ENCODE data around the gene PRRT1B.
"Not testable (repeated sequence)": the region's sequence is repeated elsewhere in the genome, so short reads cannot be mapped to it uniquely, and the experiment has no call there.

PRRT1B gene

GRCh38 chr9:131534721-131535237, 10.5 kb upstream of the PRRT1B start:
- H3K4me1 ChIP-seq (ENCODE audit: control insufficient read depth in 1 of 2, insufficient read depth in 2 of 2, low read length in 2 of 2) = peaks cover 6 to 8% of the 10 kb centered on the region in 2 donors
- no peak overlapping the region for H3K4me3 ChIP-seq (ENCODE audit: low read depth in 1 of 2, low read length in 2 of 2)
- no peak overlapping the region for H3K27ac ChIP-seq (ENCODE audit: low read length)
- H3K27me3 ChIP-seq (ENCODE audit: low read depth, low read length) = no peaks in the 10 kb centered on the region
- no peaks in the 10 kb centered on the region for H3K36me3 ChIP-seq (ENCODE audit: control insufficient read depth in 1 of 2, insufficient read depth in 2 of 2, low read length in 2 of 2)
- H3K9me3 ChIP-seq (ENCODE audit: control insufficient read depth in 1 of 2, low read length in 2 of 2) = no peaks in the 10 kb centered on the region

GRCh38 chr9:131537946-131538345, 7.4 kb upstream of the PRRT1B start:
- Histone ChIP-seq H3K27ac (ENCODE audit: low read length) (no peak overlapping the region), H3K36me3 (ENCODE audit: control insufficient read depth in 1 of 2, insufficient read depth in 2 of 2, low read length in 2 of 2) (no peaks in the 10 kb centered on the region), H3K4me3 (ENCODE audit: low read depth in 1 of 2, low read length in 2 of 2) (no peak overlapping the region), H3K9me3 (ENCODE audit: control insufficient read depth in 1 of 2, low read length in 2 of 2) (peaks cover 0 to 6% of the 10 kb centered on the region in 2 donors), H3K27me3 (ENCODE audit: low read depth, low read length) (no peaks in the 10 kb centered on the region), H3K4me1 (ENCODE audit: control insufficient read depth in 1 of 2, insufficient read depth in 2 of 2, low read length in 2 of 2) (no peaks in the 10 kb centered on the region)

GRCh38 chr9:131539223-131539923, 6.0 kb upstream of the PRRT1B start:
- peaks cover 0 to 15% of the 10 kb centered on the region in 2 donors for H3K9me3 ChIP-seq (ENCODE audit: control insufficient read depth in 1 of 2, low read length in 2 of 2)
- H3K4me1 ChIP-seq (ENCODE audit: control insufficient read depth in 1 of 2, insufficient read depth in 2 of 2, low read length in 2 of 2) = no peaks in the 10 kb centered on the region
- no peaks in the 10 kb centered on the region for H3K27me3 ChIP-seq (ENCODE audit: low read depth, low read length)

GRCh38 chr9:131543141-131543540, 2.2 kb upstream of the PRRT1B start:
- Histone ChIP-seq H3K27me3 (ENCODE audit: low read depth, low read length) (peaks cover 8% of the 10 kb centered on the region), H3K4me3 (ENCODE audit: low read depth in 1 of 2, low read length in 2 of 2) (peak overlapping the region in 1 of 2 donors; percentile 40), H3K9me3 (ENCODE audit: control insufficient read depth in 1 of 2, low read length in 2 of 2) (peaks cover 0 to 17% of the 10 kb centered on the region in 2 donors), H3K4me1 (ENCODE audit: control insufficient read depth in 1 of 2, insufficient read depth in 2 of 2, low read length in 2 of 2) (peaks cover 0 to 14% of the 10 kb centered on the region in 2 donors), H3K36me3 (ENCODE audit: control insufficient read depth in 1 of 2, insufficient read depth in 2 of 2, low read length in 2 of 2) (no peaks in the 10 kb centered on the region), H3K27ac (ENCODE audit: low read length) (no peak overlapping the region)

More at GRCh38 chr9:131539223-131539923, 6.0 kb upstream of the PRRT1B start:
- H3K27ac ChIP-seq (ENCODE audit: low read length) = no peak overlapping the region
- H3K4me3 ChIP-seq (ENCODE audit: low read depth in 1 of 2, low read length in 2 of 2) = no peak overlapping the region
- H3K36me3 ChIP-seq (ENCODE audit: control insufficient read depth in 1 of 2, insufficient read depth in 2 of 2, low read length in 2 of 2) = no peaks in the 10 kb centered on the region

DNA sequence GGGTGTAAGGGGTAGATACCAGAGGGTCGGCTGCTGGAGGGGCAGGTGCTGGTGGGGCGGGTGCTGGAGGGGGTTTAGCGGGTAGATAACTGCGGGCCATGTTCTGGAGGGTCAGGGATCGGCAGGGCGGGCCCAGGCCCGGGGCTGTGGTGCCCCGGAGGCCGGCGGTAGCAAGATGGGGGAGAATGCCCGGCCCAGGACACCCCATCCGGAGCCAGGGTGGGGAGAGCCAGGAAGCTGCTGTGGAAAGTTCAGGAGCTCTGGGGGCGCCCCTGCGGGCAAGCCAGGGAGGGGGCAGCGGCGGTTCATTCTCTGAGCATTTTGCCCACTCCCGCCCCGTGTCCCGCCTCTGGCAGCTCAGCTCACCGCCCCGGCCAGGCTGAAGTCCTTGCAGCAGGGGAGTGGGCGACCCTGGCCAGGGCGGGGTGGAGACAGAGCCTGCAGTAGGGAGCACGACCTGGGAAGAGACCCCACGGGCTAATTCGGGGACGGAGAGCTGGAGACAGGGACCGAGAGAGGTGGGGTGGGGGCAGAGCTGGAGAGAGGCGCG, 538 bp downstream of the PRRT1B start:
- Histone ChIP-seq H3K27ac (ENCODE audit: low read length) (no peak overlapping the region), H3K4me3 (ENCODE audit: low read depth in 1 of 2, low read length in 2 of 2) (peak overlapping the region in 1 of 2 donors; percentile 56), H3K27me3 (ENCODE audit: low read depth, low read length) (peaks cover 8% of the 10 kb centered on the region), H3K4me1 (ENCODE audit: control insufficient read depth in 1 of 2, insufficient read depth in 2 of 2, low read length in 2 of 2) (peaks cover 0 to 14% of the 10 kb centered on the region in 2 donors), H3K9me3 (ENCODE audit: control insufficient read depth in 1 of 2, low read length in 2 of 2) (peaks cover 0 to 17% of the 10 kb centered on the region in 2 donors), H3K36me3 (ENCODE audit: control insufficient read depth in 1 of 2, insufficient read depth in 2 of 2, low read length in 2 of 2) (no peaks in the 10 kb centered on the region)

DNA sequence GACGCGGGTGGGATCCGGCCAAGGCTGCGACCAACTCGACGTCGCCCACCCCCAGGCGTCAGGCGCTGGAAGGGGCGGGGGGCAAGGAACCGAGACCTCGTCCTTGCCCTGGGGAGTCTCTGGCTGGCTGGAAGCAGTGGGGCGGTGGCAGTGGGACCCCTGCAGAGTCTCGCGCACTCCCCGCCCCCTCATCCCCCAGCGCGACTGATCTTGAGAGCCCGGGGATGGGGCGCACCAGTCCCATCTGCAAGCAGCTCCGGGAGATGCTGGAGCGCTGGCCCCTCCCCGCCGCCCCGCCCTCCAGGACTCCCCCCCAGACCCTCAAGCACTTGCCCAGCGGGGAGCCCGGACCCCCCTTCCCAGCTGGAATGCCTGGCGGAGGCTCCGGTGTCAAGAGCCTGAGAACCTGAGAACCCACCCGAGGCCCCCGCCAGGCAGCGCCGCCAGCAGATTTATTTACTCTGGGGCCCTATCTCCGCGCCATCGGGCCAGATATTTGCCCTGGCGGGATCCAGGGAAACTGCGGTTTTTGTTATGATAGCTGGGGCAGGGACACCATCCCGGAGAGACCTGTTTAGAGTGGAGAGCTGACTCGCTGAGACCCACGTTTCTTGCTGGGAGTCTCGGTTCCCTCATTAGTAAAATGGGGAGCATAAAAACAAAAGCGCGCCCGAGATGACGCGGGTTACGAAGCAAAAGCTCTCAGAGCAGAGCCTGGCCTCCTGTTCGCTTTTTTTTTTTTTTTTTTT, 1.2 kb downstream of the PRRT1B start:
- peaks cover 8% of the 10 kb centered on the region for H3K27me3 ChIP-seq (ENCODE audit: low read depth, low read length)
- H3K4me1 ChIP-seq (ENCODE audit: control insufficient read depth in 1 of 2, insufficient read depth in 2 of 2, low read length in 2 of 2) = peaks cover 0 to 14% of the 10 kb centered on the region in 2 donors
- H3K27ac ChIP-seq (ENCODE audit: low read length) = no peak overlapping the region
- H3K9me3 ChIP-seq (ENCODE audit: control insufficient read depth in 1 of 2, low read length in 2 of 2) = peaks cover 0 to 17% of the 10 kb centered on the region in 2 donors
- H3K36me3 ChIP-seq (ENCODE audit: control insufficient read depth in 1 of 2, insufficient read depth in 2 of 2, low read length in 2 of 2) = no peaks in the 10 kb centered on the region
- peak overlapping the region in 1 of 2 donors; percentile 56 for H3K4me3 ChIP-seq (ENCODE audit: low read depth in 1 of 2, low read length in 2 of 2)

GRCh38 chr9:131549186-131549585, 3.9 kb downstream of the PRRT1B start:
- not testable (repeated sequence) for H3K4me3 ChIP-seq (ENCODE audit: low read depth in 1 of 2, low read length in 2 of 2); H3K27ac ChIP-seq (ENCODE audit: low read length); H3K36me3 ChIP-seq (ENCODE audit: control insufficient read depth in 1 of 2, insufficient read depth in 2 of 2, low read length in 2 of 2); H3K9me3 ChIP-seq (ENCODE audit: control insufficient read depth in 1 of 2, low read length in 2 of 2)
- H3K4me1 ChIP-seq (ENCODE audit: control insufficient read depth in 1 of 2, insufficient read depth in 2 of 2, low read length in 2 of 2) = peaks cover 0 to 14% of the 10 kb centered on the region in 2 donors
- H3K27me3 ChIP-seq (ENCODE audit: low read depth, low read length) = peaks cover 16% of the 10 kb centered on the region

DNA sequence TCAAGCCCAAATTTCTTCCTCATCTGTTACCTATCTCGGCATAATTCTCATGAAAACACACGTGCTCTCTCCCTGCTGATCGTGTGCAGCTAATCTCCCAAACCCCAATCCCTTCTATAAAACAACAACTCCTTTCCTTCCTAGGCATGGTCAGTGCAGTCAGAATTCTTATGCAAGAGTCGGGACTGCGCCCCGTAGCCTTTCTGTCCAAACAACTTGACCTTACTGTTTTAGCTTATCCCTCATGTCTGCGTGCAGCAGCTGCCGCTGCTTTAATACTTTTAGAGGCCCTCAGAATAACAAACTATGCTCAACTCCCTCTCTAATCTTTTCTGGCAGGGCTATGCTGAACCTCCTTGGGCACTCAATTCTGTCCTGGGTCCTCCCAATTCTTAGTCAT, 5.1 kb downstream of the PRRT1B start:
- H3K36me3 ChIP-seq (ENCODE audit: control insufficient read depth in 1 of 2, insufficient read depth in 2 of 2, low read length in 2 of 2); H3K9me3 ChIP-seq (ENCODE audit: control insufficient read depth in 1 of 2, low read length in 2 of 2); H3K27ac ChIP-seq (ENCODE audit: low read length); H3K4me3 ChIP-seq (ENCODE audit: low read depth in 1 of 2, low read length in 2 of 2): not testable (repeated sequence)
- Histone ChIP-seq H3K4me1 (ENCODE audit: control insufficient read depth in 1 of 2, insufficient read depth in 2 of 2, low read length in 2 of 2) (peaks cover 0 to 11% of the 10 kb centered on the region in 2 donors), H3K27me3 (ENCODE audit: low read depth, low read length) (peaks cover 16% of the 10 kb centered on the region)

- Histone ChIP-seq H3K27me3 (ENCODE audit: low read depth, low read length) (peaks cover 11% of the 10 kb centered on the region), H3K4me3 (ENCODE audit: low read depth in 1 of 2, low read length in 2 of 2) (no peak overlapping the region), H3K36me3 (ENCODE audit: control insufficient read depth in 1 of 2, insufficient read depth in 2 of 2, low read length in 2 of 2) (no peaks in the 10 kb centered on the region), H3K27ac (ENCODE audit: low read length) (no peak overlapping the region), H3K9me3 (ENCODE audit: control insufficient read depth in 1 of 2, low read length in 2 of 2) (no peaks in the 10 kb centered on the region), H3K4me1 (ENCODE audit: control insufficient read depth in 1 of 2, insufficient read depth in 2 of 2, low read length in 2 of 2) (no peaks in the 10 kb centered on the region)
These were observed 6.7 kb downstream of the PRRT1B start for GRCh38 chr9:131552030-131552429.

DNA sequence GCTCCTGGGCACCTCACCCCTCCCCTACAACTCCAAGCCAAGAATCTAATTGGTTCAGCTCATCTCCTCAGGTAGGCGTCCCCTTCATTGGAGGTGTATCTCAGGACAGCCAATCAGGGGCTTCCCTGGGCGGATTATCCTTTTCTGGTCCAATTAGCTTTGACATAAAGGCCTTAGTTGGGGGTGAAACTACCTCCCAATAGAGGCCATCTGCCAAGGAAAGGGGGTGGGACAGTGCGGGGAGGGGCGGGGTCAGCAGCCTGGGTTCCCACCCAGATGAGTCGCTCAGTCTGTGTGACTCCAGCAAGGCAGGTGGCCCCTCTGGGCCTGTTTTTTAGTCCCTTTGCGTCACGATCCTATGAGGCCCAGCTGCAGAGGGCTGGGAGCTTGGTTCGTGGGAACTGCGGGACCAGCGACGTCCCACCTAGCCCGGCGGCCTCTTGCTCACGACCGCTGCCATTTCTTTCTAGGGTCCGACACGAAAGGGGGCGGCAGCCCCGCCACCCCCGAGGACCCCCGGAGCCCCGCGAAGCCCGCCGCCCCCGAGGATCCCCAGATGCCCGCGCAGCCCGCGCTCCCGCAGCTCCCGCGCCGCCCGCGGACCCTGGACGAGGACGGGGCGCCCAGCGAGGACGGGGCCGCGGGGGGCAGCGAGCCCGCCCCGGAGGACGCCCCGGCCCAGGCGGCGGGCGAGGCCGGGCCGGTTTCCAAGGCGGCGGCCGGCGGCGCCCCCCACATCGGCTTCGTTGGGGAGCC, 8.9 kb downstream of the PRRT1B start:
- Histone ChIP-seq H3K9me3 (ENCODE audit: control insufficient read depth in 1 of 2, low read length in 2 of 2) (no peaks in the 10 kb centered on the region), H3K4me1 (ENCODE audit: control insufficient read depth in 1 of 2, insufficient read depth in 2 of 2, low read length in 2 of 2) (no peaks in the 10 kb centered on the region), H3K4me3 (ENCODE audit: low read depth in 1 of 2, low read length in 2 of 2) (no peak overlapping the region), H3K36me3 (ENCODE audit: control insufficient read depth in 1 of 2, insufficient read depth in 2 of 2, low read length in 2 of 2) (no peaks in the 10 kb centered on the region), H3K27me3 (ENCODE audit: low read depth, low read length) (peaks cover 8% of the 10 kb centered on the region), H3K27ac (ENCODE audit: low read length) (no peak overlapping the region)

Data from muscle layer of duodenum (tissue), 2 donors.